Activated CD8-positive, alpha-beta memory T cell treated with anti-CD3 and anti-CD28 coated beads for 1 hour (primary cell): ENCODE results near the gene EFCAB14.
A peak's percentile ranks its signal among the peaks of the same experiment; 100 is the strongest.
"Not testable (repeated sequence)": the region's sequence is repeated elsewhere in the genome, so short reads cannot be mapped to it uniquely, and the experiment has no call there.

Source experiments
- DNase-seq, 2 donors: peaks; one replicate each; pipeline ENCODE4 v3.0.0-alpha.2; 2020; ENCODE audit warnings: low read depth in 1 of 2; ENCODE audit errors: extremely low read depth in 1 of 2

Gene EFCAB14, protein sequence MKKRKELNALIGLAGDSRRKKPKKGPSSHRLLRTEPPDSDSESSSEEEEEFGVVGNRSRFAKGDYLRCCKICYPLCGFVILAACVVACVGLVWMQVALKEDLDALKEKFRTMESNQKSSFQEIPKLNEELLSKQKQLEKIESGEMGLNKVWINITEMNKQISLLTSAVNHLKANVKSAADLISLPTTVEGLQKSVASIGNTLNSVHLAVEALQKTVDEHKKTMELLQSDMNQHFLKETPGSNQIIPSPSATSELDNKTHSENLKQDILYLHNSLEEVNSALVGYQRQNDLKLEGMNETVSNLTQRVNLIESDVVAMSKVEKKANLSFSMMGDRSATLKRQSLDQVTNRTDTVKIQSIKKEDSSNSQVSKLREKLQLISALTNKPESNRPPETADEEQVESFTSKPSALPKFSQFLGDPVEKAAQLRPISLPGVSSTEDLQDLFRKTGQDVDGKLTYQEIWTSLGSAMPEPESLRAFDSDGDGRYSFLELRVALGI

GRCh38 chr1:46718727-46719622, at the start of gene EFCAB14:
TSS of gene EFCAB14 (minus strand) at chr1:46719114. CDS start at chr1:46718087, 1,027 bp downstream.
- peak; percentile 95 to 99 for DNase-seq

DNA sequence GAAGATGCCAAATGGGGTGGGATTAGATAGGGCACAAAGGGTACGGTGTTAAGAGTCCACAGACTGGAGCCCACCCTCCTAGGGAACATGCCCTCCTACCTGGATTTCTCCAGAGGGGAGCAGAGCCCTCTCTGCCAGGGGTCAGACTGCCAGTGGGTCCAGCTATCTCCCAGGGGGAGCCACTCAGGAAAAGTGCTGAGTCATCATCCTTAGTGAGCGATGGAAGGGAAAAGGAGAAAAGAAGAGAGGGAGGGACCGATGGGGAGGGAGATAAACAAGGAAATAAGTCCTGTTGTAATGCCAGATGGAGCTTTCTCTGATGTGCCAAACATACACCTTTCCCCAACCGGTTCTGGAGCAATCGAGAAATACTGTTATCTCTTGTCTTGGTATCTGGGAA, 49.5 kb upstream of the EFCAB14 start:
- no peak for DNase-seq

DNA sequence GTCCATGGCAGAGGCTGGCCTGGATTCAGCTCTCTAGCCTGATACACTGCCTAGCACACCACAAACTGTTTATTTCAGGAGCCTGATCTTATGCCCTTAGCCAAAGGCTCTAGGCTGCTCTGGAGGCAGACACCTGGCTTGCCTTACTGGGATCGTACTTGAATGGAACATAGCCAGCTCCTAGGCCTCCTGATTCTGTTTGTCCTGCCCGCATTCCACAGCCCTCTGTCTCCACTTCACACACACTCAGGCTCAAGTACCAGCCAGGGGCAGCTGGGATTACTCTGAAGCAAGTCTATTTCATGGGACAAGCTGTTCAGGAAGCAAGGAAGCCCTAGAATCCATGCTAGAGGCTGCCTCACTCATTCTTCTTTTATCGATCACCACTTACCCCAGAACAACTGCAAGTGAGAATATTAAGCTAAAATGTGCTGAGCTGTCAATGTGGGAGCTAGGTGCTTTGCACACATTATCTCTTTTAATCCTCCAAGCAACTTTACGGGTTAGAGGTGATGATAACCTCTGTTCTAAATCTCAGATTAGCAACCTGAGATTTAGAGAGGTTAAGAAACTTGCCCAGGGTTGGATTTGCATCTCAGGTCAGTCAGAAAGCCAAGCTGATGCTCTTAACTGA, 48.9 kb upstream of the EFCAB14 start:
- no peak for DNase-seq

- no peak for DNase-seq
These were observed 45.5 kb upstream of the EFCAB14 start for GRCh38 chr1:46764402-46764801.

GRCh38 chr1:46761740-46762139, 42.8 kb upstream of the EFCAB14 start:
- no peak for DNase-seq

GRCh38 chr1:46760558-46761166, 41.7 kb upstream of the EFCAB14 start:
- DNase-seq, result no peak

- no peak for DNase-seq
These were observed 39.1 kb upstream of the EFCAB14 start for GRCh38 chr1:46757956-46758528.

- no peak for DNase-seq
These were observed 38.5 kb upstream of the EFCAB14 start for GRCh38 chr1:46757247-46757955.

GRCh38 chr1:46755121-46755520, 36.2 kb upstream of the EFCAB14 start:
- DNase-seq, result no peak

GRCh38 chr1:46754707-46755106, 35.8 kb upstream of the EFCAB14 start:
- not testable (repeated sequence) for DNase-seq

DNA sequence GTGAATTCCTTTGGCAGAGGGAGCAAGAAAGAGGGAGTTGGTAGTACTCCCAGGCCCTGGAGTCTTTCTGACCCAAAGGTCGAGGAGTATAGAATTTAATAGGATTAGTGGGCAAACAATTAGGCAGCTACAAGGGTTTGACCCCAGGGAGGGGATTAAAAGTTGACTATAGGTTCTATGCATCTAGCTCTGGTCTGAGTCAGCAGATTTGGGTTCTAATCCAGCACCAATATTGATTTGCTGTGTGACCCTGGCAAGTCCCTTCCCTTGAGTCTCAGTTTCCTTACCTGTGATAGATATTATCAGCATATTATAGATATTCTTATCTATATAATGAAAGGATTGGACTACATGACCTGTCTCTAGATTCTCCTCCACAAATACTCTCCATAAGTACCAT, 35.1 kb upstream of the EFCAB14 start:
- DNase-seq, result no peak

DNA sequence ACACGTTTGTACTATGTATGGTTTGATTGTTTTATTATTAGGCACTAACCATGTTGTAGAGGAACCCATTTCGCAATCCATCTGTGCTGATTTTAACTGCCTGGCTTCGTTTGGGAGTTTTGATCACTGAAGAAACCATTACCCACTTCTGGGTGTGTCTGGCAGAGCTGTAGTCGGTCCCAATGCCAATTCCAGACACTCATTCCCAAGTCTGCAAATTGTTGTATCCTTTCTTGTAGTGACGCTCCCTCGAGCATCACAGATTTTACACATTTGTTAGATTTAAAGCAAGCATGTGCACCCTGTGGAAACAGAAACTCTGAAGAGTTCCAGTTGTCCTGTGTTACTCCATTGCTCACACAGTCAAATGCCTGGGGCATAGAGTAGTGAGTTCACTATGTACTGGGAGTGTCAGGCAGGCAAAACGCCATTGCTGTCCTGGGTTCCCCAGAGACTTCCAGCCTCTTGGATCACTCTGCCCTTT, 31.0 kb upstream of the EFCAB14 start:
- no peak for DNase-seq

DNA sequence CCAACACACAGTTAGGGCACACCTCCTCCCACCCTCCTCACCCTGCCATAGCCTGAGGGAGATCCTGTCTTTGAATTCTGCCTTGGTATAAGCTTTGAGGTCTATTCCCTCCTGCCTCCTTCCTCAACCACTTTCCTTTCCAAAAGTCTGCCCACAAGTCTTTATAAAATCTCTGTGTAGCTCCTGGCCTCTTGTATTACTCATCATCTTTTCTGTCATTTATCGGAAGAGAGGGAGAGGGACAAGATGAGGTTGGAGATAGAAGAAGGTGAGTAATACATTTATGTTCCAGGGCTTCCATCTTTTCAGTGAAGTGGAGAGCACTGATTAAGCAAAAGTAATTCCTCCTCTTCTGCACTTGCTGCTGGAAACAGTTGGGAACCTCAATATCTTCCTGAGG, 30.5 kb upstream of the EFCAB14 start:
- DNase-seq, result no peak

GRCh38 chr1:46747683-46748288, 28.9 kb upstream of the EFCAB14 start:
- no peak for DNase-seq

DNA sequence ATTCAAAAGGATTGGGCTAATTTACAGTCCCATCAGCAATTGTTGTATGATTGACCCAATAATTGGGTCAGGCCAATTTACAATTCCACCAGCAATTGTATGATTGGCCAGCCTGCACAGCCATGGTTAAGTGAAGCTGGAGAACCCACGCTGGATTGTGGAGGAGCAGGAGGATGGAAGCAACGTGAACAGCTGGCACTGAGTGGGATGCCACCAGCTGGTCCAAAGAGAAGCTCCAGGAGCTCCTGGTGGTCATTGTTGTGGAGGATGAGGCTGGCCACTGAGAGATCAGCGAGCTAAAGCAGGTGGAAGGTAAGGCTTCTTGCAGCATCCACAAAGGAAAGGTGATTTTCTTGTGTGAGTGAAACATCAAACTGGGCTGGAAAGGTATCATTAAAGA, 23.2 kb upstream of the EFCAB14 start:
- DNase-seq, result no peak

- no peak for DNase-seq
These were observed 16.9 kb upstream of the EFCAB14 start for GRCh38 chr1:46735708-46736324.

DNA sequence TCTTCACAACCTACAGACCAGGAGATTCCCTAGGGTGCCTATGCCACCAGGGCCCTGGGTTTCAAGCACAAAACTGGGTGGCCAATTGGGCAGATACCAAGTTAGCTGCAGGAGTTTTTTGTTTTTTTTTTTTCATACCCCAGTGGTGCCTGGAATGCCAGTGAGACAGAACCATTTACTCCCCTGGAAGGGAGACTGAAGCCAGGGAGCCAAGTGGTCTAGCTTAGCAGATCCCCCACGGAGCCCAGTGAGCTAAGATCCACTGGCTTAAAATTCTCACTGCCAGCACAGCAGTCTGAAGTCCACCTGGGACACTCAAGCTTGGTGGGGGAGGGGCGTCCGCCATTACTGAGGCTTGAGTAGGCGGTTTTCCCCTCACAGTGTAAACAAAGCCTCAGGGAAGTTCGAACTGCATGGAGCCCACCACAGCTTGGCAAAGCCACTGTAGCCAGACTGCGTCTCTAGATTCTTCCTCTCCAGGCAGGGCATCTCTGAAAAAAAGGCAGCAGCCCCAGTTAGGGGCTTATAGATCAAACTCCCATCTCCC, 9.5 kb upstream of the EFCAB14 start:
- not testable (repeated sequence) for DNase-seq

DNA sequence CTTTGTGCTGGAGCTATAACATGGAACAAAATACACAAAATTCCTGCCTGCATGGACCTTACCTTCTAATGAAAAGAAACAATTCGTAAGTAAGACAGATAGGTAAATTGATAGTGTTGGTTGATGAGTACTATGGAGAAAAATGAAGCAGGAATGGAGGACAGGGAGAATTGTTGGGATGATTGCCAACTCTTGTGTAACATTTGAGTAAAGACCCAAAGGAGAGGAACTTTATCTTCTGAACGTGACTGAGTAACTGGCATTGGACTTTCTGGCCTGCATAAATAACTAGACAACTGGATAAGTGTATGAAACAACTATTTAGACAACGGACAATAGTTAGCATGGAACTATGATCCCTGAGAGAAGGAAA, 6.8 kb upstream of the EFCAB14 start:
- no peak for DNase-seq
